ENCODE data around the gene SH3PXD2B.
A peak's percentile ranks its signal among the peaks of the same experiment; 100 is the strongest.
"Not testable (repeated sequence)": the region's sequence is repeated elsewhere in the genome, so short reads cannot be mapped to it uniquely, and the experiment has no call there.

The SH3PXD2B gene

DNA sequence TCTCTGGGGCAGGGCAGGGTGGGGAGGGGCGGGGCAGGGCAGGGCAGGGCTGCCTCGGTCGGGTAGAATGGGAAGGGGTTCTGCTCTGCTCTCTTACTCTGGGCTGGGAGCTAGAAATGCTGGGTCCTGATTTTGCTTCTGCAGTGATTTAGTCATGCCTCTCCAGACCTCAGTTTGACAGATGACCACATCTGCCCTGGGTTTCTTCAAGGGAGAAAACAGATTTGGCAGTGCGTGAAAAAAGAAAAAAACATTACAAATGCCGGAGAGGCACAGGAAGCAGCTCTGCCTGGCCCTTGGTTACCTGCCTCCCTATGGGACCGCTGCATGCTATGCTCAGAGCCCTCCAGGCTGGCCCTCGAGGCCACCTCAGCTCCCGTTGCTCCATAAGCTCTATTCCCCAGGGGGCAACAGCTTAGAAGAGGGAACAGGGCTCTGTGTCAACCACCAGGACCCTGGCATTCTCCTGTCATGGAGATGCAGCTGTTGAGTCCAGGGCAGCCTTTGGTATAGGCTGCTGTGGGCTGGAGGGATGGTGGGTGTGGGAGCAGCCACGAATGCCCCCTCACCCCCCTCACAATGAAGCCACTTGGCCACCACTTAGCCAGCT, 117.5 kb downstream of the SH3PXD2B start:
- no peak for DNase-seq (ENCODE audit: low spot score)

DNA sequence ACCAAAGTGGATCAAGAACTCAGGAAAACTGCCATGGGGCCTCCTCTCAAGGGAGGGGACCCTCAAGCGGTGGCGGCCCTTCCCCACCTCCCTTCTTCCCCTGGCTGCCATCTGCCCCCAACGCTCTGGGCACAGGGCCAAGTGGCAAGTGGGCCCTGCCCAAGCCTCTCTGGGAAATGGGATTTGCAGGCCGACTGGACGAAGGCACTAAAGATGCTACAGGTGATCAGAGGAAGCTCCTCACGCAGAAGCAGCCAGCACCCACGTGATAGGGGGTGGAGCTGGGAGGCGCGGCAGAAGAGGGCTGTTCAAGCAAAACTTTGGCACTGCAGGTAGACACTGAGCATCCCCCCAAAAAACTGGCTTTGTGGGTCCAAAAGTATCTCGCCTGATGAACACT, 118.1 kb downstream of the SH3PXD2B start:
- DNase-seq (ENCODE audit: low spot score) = no peak

DNA sequence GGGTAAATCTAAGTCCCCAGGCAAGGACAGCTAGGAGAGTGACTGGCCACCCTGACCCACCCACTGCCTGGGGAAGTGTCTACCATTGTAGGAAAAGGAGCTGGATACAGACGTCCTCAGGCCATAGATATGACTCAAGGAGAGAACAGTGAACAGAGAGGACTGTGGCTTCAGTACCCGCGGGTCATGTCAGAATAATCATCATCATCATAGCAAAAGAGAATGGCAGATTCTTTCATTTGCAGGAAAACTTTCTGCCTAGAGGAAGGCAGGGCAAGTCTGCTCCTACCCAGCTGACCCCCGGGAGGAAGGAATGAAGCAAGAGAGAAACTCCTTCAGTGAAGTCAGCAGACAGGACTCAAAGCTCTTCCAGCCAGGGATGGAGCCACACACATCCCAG, 118.6 kb downstream of the SH3PXD2B start:
- DNase-seq (ENCODE audit: low spot score) = no peak

DNA sequence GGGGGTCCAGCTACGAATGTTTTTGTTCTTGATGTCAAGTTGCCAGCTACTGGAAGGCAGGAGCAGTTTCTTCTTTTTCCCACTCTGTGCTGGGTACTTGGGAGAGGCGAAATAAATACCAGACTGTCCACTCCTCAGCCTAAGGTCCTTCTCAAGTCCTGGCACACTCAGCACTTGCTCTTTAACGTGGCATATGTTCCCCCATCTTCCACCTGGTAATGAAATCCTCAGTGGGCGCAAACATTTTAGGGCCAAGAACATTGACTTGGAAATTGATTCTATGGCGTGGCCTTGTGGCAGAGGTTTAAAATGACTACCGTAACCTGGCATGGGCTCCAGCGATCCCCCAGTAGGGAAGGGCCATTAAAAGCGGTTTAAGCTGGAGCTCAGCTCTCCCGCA, 119.7 kb downstream of the SH3PXD2B start:
- no peak for DNase-seq (ENCODE audit: low spot score)

DNA sequence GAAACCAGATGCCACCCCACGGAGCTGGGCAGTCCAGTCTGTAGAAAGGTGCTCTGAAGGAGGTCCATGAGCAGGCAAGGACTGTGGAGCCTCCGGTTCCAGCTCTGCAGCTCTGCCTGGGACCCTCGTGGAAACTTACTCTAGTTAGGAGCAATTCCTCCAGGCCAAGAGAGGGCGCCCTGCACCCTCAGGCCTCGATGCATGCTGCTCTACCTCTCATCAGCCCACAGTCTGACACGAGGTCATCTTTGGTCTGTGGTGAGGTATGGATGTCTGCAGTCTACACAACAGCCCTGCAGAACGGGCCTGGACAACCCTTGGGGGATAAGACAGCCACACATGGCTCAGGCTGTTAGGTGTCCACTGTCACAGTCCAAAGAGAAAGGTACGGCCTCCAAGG, 120.1 kb downstream of the SH3PXD2B start:
- DNase-seq (ENCODE audit: low spot score) = no peak

DNA sequence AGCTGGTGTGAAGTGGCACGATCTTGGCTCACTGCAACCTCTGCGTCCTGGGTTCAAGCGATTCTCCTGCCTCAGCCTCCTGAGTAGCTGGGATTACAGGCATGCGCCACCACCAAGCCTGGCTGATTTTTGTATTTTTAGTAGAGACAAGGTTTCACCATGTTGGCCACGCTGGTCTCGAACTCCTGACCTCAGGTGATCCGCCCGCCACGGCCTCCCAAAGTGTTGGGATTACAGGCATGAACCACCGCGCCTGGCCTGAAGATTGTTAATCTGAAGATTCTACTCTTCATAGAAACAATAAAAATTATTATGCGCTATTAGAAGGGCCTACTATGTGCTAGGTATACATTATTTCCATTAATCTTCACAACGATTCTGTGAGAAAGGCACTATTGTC, 127.4 kb downstream of the SH3PXD2B start:
- not testable (repeated sequence) for DNase-seq (ENCODE audit: low spot score)

DNA sequence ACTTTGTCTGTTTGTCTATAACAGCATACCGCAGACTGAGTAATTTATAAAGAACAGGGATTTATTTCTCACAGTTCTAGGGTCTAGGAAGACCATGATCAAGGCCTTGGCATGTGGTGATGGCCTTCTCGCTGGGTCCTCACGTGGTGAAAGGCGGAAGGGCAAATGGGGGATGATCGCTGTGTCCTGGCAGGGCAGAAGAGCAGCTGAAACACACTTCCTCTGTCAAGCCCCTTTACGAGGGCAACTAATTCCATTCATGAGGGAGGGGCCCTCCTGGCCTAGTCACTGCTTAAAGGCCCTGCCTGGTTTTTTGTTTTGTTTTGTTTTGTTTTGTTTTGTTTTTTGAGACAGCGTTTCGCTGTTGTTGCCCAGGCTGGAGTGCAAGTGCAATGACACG, 128.9 kb downstream of the SH3PXD2B start:
- DNase-seq (ENCODE audit: low spot score) = no peak

DNA sequence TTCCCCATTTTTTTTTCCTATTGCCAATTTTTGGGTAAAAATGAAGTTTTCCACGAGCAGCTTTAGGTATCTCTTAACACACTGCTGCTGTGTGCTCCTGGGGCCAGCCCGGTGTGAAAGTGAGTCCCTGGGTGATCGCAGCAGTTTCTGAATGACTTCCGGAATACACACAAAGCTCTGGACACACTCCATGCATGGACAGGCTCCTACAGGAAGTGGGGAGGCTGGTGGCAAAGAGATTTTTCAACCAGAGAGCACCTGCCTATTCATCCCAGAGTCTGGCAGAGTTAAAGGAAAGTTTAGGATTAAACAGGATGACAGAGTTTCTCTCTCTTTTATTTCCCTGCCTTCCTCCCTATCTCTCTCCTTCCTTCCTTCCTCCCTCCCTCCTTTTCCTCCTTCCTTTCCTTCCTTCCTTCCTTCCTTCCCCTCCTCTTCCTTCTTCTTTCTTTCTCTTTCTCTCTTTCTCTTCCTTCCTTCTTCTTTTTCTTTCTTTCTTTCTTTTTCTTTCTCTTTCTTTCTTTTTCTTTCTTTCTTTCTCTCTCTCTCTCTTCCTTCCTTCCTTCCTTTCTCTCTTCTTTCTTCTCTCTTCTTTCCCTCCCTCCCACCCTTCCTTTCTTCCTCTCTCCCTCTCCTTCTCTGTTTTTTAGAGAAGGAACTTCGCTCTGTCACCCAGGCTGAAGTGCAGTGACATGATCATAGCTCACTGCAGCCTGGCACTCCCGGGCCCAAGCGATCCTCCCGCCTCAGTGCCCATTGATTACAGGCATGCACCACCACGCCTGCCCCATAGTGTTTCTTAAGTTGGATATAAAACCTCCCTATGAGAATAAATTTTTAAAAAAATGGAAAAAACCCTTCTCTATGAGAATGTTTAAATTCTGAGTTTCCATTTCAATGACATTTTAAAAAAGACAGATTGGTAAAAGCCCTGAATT, 132.0 kb downstream of the SH3PXD2B start:
- DNase-seq (ENCODE audit: low spot score) = peak; percentile 82

DNA sequence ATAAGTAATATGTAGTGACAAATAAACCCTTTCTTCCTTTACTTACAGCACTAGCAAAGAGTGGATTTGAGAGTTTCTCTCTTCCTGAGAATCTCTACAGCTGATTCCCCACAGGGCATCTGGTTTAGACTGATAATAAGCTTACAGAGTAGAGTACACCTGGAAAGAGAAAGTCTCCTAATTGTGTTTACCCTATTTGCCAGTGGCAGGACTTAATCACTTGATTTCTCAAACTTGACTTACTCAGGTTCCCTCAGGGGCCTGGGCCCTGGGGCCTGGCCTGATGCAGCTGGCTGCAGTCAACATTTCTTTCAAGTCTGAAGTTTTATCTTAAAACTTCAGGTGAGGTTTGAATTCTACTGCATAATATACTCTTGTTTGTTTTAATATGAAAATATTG, 132.7 kb downstream of the SH3PXD2B start:
- DNase-seq (ENCODE audit: low spot score) = peak; percentile 14

DNA sequence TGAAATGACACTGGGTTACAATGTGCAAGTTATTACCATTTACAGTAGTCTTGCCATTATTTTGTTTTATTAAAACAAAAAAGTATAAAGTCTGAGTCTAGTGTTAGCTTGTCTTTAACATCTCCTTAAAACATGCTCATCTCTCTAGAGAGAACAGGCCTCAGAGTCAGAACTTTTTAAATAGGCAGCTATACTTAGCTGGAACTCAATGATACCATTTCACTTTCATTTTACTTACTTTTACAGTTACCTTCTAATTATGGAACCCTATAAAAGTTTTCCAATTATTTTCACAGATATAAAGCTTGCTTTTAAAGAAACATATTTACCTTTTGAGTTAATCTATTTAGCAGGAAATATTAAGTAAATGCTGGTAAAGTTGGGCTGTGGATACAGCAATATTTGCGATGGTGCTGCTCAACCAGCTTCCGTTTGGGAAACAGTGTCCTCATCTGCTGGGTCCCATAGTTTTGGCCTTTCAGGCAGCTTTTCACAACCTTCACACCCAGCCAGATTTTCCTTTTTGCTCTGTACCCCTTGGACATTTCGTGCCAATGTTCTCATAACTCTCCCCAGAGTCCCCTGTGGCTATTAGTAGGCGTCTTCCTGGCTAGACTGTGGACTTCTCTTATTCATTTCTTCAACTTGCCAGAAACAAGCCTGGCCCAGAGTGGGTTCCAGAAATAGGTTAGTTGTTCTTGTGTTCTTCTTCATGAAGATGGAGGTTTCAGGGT, 134.4 kb downstream of the SH3PXD2B start:
- no peak for DNase-seq (ENCODE audit: low spot score)

DNA sequence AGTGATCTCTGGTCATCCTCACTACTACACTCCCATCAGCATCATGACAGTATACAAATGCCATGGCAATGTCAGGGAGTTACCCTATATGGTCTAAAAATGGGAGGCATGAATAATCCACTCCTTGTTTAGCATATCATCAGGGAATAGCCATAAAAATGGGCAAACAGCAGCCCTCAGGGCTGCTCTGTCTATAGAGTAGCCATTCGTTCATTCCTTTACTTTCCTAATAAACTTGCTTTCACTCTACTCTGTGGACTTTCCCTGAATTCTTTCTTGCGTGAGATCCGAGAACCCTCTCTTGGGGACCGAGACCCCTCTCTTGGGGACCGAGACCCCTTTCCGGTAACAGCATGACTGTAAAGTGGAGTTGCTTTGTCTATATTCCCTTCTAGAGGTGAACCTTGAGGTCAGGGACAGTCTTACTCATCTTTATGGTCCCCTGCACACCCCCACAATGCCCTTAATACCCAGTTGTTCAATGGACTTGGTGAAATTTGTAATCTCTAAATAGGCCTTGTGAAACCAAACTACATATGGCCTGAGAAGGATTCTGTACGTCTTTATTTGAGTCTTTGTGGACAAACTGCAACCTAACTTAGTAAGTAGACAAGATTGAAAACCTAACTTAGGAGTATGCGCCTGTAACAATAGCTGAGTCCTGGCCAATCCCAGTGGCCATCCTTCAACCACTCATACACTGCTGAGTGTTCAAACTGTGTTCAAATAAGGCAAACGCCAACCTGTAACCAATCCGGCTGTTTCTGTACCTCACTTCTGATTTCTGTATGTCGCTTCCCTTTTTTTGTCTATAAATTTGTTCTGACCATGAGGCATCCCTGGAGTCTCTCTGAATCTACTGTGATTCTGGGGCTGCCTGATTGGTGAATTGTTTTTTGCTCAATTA, 138.5 kb downstream of the SH3PXD2B start:
- peak; percentile 28 for DNase-seq (ENCODE audit: low spot score)

DNA sequence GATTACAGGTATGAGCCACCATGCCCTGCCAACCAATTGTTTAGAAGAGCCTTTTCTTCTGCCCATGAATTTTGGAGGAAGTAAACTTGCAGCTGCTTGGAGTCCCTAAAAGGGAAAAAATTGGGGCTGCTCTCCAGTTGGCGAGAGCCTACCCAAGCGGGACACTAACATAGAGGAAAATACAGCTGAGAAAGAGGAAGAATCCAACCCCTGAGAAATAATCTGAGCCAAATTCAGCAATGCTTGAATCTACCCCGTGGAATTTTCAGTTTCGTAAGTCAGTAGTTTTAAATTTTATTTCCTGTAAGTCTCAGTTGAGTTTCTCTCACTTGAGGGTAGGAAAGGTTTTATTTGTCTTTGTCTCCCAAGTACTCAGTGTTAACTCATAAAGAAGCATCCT, 140.4 kb downstream of the SH3PXD2B start:
- no peak for DNase-seq (ENCODE audit: low spot score)

DNA sequence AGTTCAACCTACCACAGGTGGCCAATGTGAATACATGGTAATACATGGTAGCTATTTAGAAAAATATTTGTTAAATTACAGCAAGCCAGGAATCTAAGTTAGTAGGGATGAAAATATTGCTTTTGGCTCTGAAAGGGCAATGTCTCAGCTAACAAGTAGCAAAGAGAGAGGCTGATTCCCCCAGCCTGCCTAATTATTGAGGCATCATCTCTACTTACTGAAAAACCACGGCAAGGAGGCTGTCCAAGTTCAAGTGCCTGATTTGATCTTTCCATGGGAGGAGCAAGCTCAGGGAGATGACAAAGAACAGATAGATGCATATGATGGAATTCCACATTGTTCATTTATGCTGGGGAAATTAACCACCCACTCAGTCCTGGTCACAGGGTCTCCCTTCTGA, 142.0 kb downstream of the SH3PXD2B start:
- no peak for DNase-seq (ENCODE audit: low spot score)

DNA sequence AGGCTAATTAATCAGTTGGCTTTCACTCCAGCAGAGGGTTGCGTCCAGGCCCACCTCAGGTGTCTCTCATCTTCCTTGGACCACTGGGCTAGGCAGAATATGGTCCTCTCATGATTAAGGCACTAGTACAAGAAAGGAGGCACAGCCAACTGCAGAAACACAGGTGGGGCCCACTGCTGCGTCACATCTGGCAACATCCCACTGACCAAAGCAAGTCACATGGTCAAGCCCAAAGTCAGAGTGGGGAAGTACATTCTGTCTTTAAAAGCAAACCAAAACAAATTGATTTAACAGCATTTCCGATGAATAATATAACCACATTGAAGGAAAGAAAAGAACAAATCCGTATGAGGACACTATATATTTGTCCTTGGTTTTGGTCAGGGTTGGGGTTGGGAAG, 142.7 kb downstream of the SH3PXD2B start:
- no peak for DNase-seq (ENCODE audit: low spot score)

DNA sequence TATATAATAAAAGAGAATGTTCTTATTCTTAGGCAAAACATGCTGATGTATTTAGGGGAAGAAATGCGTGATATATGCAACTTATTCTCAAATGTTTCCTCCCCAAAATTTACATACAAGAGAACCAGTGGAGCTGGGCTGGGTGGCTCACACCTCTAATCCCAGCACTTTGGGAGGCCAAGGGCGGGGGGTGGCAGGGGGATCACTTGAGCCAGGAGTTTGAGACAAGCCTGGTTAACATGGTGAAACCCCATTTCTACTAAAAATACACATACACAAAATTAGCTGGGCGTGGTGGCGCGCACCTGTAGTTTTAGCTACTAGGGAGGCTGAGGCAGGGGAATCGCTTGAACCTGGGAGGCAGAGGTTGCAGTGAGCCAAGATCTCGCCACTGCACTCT, 143.3 kb downstream of the SH3PXD2B start:
- DNase-seq (ENCODE audit: low spot score) = no peak

DNA sequence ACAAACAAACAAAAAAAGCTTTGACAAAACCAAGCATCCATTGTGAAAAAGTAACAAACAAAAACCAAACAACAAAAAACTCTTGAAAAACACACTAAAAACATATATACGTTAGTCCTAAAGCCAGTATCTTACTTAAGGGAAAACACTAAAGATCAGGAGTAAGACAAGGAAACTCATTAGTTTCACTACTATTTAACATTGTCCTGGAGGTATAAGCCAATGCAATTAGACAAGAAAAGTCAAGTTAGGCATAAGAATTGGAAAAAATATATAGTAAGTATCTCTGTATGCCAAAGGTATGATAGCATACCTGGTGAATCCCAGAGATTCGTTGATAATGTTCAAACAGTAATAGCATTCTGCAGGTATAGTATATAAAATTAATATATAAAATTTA, 148.9 kb downstream of the SH3PXD2B start:
- no peak for DNase-seq (ENCODE audit: low spot score)

DNA sequence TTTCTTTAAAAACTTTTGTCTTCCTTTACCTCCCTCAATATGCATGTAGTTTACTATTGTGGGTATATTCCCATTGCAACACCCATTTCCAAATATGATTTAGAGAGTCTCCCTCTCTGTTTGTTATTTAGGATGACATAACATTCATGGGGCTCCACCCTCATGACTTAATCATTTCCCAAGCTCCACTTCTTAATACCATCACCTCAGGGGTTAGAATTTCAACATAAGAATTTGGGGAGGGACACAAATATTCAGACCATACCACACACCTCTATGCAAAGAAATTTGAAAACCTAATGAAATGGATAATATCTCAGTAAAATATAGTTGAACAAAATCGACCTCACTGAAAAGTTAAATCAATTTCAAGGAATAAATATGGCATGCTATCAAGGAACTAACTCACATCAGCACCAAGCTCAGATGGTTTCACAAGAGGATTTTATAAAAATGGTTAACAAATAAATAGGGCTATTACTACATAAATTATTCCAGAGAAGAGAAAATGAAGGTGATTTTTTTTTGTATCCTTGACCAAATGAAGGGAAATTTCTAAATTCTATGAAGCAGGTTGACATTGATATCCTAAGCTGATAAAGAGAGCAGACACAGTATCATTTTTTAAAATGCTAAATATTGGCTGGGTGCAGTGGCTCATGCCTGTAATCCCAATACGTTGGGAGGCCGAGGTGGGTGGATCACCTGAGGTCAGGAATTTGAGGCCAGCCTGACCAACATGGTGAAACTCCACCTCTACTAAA, 150.6 kb downstream of the SH3PXD2B start:
- DNase-seq (ENCODE audit: low spot score) = no peak

DNA sequence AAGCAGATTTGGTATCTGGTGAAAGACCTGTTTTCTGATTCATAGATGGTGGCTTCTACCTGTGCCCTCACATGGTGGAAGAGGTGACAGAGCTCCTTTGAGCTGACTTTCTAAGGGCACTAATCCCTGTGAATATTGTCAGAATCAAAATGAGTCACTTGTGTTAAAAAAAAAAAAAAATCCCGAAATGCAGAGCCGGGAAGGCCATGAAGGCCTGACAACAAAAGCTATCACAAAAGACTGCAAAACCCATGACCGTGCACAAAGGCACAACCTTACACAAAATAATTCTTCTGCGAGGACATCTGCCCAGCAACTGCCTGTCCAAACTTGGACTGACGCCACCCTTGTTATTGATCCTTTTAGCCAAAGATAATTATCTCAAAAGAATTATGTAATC, 151.2 kb downstream of the SH3PXD2B start:
- no peak for DNase-seq (ENCODE audit: low spot score)

DNA sequence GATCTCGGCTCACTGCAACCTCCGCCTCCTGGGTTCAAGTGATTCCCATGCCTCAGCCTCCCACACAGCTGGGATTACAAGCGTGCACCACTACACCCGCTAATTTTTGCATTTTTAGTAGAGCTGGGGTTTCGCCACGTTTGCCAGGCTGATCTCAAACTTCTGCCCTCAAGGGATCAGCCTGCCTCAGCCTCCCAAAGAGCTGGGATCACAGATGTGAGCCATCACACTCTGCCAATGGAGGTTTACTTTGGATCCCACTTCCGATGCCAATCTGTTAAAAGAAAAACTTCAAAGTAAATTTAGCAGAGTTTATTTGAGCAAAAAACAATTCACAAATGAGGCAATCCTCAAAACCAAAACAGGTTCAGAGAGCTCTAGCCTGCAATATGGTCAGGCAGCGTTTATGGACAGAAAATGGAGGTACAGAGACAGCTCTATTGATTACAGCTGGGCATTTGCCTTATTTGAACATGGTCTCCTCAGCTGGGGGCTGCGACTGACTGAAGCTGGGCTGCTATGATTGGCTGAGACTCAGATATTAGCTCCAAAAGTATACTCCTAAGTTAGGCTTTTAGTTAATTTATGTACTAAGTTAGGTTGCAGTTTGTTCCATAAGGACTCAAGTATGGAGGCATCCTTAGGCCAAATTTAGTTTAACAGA, 152.1 kb downstream of the SH3PXD2B start:
- DNase-seq (ENCODE audit: low spot score) = no peak

DNA sequence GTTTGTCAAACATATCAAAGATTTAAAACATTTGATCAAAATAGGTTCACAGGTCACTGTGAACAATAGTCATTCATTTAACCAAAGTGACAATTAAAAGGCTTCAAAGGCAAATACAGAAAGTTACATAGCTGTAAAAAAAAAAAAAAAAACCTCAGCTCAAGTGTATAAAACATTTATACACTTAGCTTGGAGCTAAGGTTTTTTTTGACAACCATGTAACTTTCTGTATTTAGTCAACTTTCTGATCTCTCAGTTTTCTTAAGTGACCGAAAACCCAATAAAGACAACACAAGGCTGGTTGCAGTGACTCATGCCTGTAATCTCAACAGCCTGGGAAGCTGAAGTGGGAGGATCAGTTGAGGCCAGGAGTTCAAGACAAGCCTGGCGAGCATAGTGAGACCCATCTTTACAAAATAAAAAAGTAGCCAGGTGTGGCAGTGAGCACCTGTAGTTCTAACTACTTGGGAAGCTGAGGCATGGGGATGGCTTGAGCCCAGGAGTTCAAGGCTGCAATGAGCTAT, 154.3 kb downstream of the SH3PXD2B start:
- DNase-seq (ENCODE audit: low spot score) = no peak
